H54 (cell line): ENCODE results near the gene LRRC9.

Source experiments
- DNase-seq: peaks from one replicate; pipeline ENCODE4 v3.0.0; 2011; ENCODE audit warnings: low spot score, mixed read lengths; ENCODE audit not compliant: insufficient read length
- FAIRE-seq: peaks from 3 replicates; lab custom pipeline; 2011; peaks lifted over from hg19 to GRCh38; lab: Jason Lieb, UNC
- POLR2A ChIP-seq: IDR thresholded peaks from 2 replicates; pipeline ENCODE4 v1.6.1; 2011; ENCODE audit warnings: low read depth, mild to moderate bottlenecking, low read length

The LRRC9 gene

GRCh38 chr14:59919570-59920377 is at the start of gene LRRC9:
Gene LRRC9, plus strand, starts transcription at chr14:59920144.
- DNase-seq = no peak
- FAIRE-seq = no peak
- no peak for TF ChIP-seq POLR2A

- DNase-seq = peak; percentile 59
- no peak for TF ChIP-seq POLR2A
- FAIRE-seq = no peak
Measured at GRCh38 chr14:59870277-59871165, 49.4 kb upstream of the LRRC9 start, which contains the start of gene RTN1. Gene RTN1, minus strand, starts transcription at chr14:59870776. Its CDS starts 146 bp downstream, at chr14:59870630.

- no peak for DNase-seq
- no peak for TF ChIP-seq POLR2A
- no peak for FAIRE-seq
Measured at GRCh38 chr14:59871166-59871495, 48.8 kb upstream of the LRRC9 start.

- FAIRE-seq = no peak
- DNase-seq = no peak
- TF ChIP-seq POLR2A = no peak
Measured at GRCh38 chr14:59882957-59883356, 37.0 kb upstream of the LRRC9 start.

- FAIRE-seq (no peak), DNase-seq (no peak)
- no peak for TF ChIP-seq POLR2A
Measured at GRCh38 chr14:59890676-59891075, 29.3 kb upstream of the LRRC9 start.

GRCh38 chr14:59895721-59896120 is 24.2 kb upstream of the LRRC9 start:
- DNase-seq (no peak), FAIRE-seq (no peak)
- no peak for TF ChIP-seq POLR2A

- no peak for TF ChIP-seq POLR2A
- FAIRE-seq = no peak
- DNase-seq = no peak
Measured at GRCh38 chr14:59897757-59898383, 22.1 kb upstream of the LRRC9 start.

GRCh38 chr14:59900556-59900955 is 19.4 kb upstream of the LRRC9 start:
- no peak for TF ChIP-seq POLR2A
- FAIRE-seq = no peak

GRCh38 chr14:59904184-59904583 is 15.8 kb upstream of the LRRC9 start:
- TF ChIP-seq POLR2A = no peak
- FAIRE-seq = no peak
- DNase-seq = no peak

More at GRCh38 chr14:59900556-59900955, 19.4 kb upstream of the LRRC9 start:
- no peak for DNase-seq

- no peak for TF ChIP-seq POLR2A
- FAIRE-seq = peak; percentile 66
- peak; percentile 20 for DNase-seq
Measured at GRCh38 chr14:59905188-59905587, 14.8 kb upstream of the LRRC9 start.

GRCh38 chr14:59912443-59912842 is 7.5 kb upstream of the LRRC9 start:
- TF ChIP-seq POLR2A = no peak
- no peak for FAIRE-seq
- no peak for DNase-seq

GRCh38 chr14:59913187-59913586 is 6.8 kb upstream of the LRRC9 start:
- FAIRE-seq = no peak

GRCh38 chr14:59918824-59919569 is 947 bp upstream of the LRRC9 start:
- FAIRE-seq (no peak), DNase-seq (peak; percentile 3)
- TF ChIP-seq POLR2A = no peak

More at GRCh38 chr14:59913187-59913586, 6.8 kb upstream of the LRRC9 start:
- no peak for DNase-seq
- TF ChIP-seq POLR2A = no peak

GRCh38 chr14:59920378-59920683 is 387 bp downstream of the LRRC9 start:
- no peak for TF ChIP-seq POLR2A
- FAIRE-seq (no peak), DNase-seq (no peak)
